Loucy (cell line): ENCODE data around the gene MPG.

Experiments
- EZH2phosphoT487 ChIP-seq: fragments of 200-600 bp; IDR thresholded peaks from 2 replicates; pipeline ENCODE4 v1.6.1; 2018; ENCODE audit warnings: antibody characterized with exemption, mild to moderate bottlenecking, moderate library complexity, borderline replicate concordance
- TF ChIP-seq, protein P1 (sequence below): fragments of 200-600 bp; sonication (generic); conservative IDR thresholded peaks from 2 replicates; pipeline ENCODE4 v1.5.1; 2014; ENCODE audit warnings: mild to moderate bottlenecking, antibody characterized with exemption, low read length

DNA sequence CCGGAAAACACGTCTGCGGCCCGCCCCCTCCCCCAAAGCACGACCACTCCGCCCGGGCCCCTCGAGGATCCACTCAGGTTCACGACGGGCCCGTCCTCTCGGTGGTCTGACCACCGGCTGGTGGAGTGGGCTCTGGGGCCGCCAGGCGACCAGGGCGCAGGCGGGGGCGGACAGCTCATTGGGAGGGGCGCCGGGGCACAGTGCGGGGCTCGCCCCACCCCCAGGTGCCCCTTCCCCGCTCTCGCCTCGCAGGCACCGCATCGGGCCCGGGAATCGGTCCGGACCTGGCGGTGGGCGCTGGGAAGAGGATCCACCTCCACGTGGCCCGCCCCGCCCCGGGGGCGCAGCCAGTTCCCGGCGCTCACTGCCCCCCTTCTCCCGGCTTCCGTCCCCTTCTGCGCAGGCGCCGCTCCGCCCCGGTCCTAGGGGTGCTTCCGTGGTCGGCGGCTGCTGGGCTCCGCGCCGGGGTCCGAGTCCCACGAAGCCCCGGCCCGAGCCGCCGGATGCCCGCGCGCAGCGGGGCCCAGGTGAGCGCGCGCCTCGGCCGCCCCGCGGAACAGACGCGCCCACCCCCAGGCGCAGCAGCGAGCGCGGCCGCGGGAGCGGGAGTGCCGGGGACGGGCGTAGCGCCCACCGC is at the start of gene MPG:
- TF ChIP-seq, protein P1, sequence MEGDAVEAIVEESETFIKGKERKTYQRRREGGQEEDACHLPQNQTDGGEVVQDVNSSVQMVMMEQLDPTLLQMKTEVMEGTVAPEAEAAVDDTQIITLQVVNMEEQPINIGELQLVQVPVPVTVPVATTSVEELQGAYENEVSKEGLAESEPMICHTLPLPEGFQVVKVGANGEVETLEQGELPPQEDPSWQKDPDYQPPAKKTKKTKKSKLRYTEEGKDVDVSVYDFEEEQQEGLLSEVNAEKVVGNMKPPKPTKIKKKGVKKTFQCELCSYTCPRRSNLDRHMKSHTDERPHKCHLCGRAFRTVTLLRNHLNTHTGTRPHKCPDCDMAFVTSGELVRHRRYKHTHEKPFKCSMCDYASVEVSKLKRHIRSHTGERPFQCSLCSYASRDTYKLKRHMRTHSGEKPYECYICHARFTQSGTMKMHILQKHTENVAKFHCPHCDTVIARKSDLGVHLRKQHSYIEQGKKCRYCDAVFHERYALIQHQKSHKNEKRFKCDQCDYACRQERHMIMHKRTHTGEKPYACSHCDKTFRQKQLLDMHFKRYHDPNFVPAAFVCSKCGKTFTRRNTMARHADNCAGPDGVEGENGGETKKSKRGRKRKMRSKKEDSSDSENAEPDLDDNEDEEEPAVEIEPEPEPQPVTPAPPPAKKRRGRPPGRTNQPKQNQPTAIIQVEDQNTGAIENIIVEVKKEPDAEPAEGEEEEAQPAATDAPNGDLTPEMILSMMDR: no peak
- no peak for TF ChIP-seq EZH2phosphoT487
